Left lung (tissue), 10 donors: Measurements from ENCODE around the gene ST6GALNAC6. TPM values are rescaled to one million over a fixed set of nuclear protein-coding genes. Genes with fewer than 3 reads are reported as not detected.

Experiments
- ATAC-seq: fragments of 200-7000 bp; cut with Tn5 transposase; one replicate; pipeline ENCODE4 v1.9.1; 2020; ENCODE audit warnings: moderate library complexity
- DNase-seq, 4 donors: peaks; one replicate each; pipeline ENCODE4 v3.0.0-alpha.2; 2013 to 2020
- H3K27ac ChIP-seq, 2 donors: fragments of 200-600 bp; sonication (generic) in 1 of 2; one replicate each; pipeline versions ENCODE4 v1.5.0 to v1.8.0; 2020 to 2021
- H3K27me3 ChIP-seq, 2 donors: fragments of 200-600 bp; sonication (generic) in 1 of 2; one replicate each; pipeline versions ENCODE4 v1.5.0 to v1.8.0; 2020 to 2021
- H3K36me3 ChIP-seq, 2 donors: fragments of 200-600 bp; sonication (generic) in 1 of 2; one replicate each; pipeline versions ENCODE4 v1.5.0 to v1.8.0; 2020 to 2021
- H3K4me1 ChIP-seq, 2 donors: fragments of 200-600 bp; one replicate each; pipeline ENCODE4 v1.8.0; 2021
- H3K4me3 ChIP-seq, 2 donors: fragments of 200-600 bp; sonication (generic) in 1 of 2; one replicate each; pipeline versions ENCODE4 v1.5.0 to v1.8.0; 2020 to 2021; ENCODE audit warnings: mild to moderate bottlenecking in 1 of 2
- H3K9me3 ChIP-seq, 2 donors: fragments of 200-600 bp; sonication (generic) in 1 of 2; one replicate each; pipeline versions ENCODE4 v1.5.0 to v1.8.0; 2020 to 2021
- CTCF ChIP-seq, 2 donors: fragments of 200-600 bp; sonication (generic) in 1 of 2; IDR thresholded peaks; one replicate each; pipeline versions ENCODE4 v1.5.0 to v1.8.0; 2021; ENCODE audit warnings: antibody characterized with exemption in 2 of 2
- intact Hi-C, 2 donors: fragments of 100-400 bp; cut with DNase I; formaldehyde crosslinking; loops; one replicate each; pipeline versions ENCODE4 v1.11.2 to v1.14.2; 2022
- polyA plus RNA-seq, 6 donors: library from polyadenylated mRNA; unstranded; fragments of 120-200 nt; gene quantifications; one replicate each; pipeline ENCODE4 v1.2.1, GENCODE V29; 2013; ENCODE audit not compliant: insufficient read length in 6 of 6
- total RNA-seq, 2 donors: library from RNA; stranded (reverse); fragmentation: NEBNext Ultra II Directional; extraction: Animal tissue kit (Norgen Biotek cat#: 25700); gene quantifications; one replicate each; pipeline ENCODE4 v1.2.1, GENCODE V29; 2021
- donor health status: DM: no; HTN: yes; CAD: no.
- donor health status: DM: no; HTN: no; CAD: no.

Gene ST6GALNAC6
- total and polyA plus RNA-seq, 8 donors, result 43.5 to 57.0 (median 48.6) TPM

GRCh38 chr9:127918183-127919107 lies 19.0 kb upstream of the ST6GALNAC6 start:
- peaks cover 0 to 3% of the 10 kb centered on the region in 2 donors for H3K27me3 ChIP-seq
- intact Hi-C loops, result no loop called here
- TF ChIP-seq CTCF (IDR thresholded peaks at IDR 0.05), result no peak
- DNase-seq, result peak in 1 of 4 donors; percentile 64
- no peak for ATAC-seq
- no peaks in the 10 kb centered on the region for H3K36me3 ChIP-seq
- peaks cover 37 to 75% of the 10 kb centered on the region in 2 donors for H3K4me1 ChIP-seq
- peak overlapping the region; percentile 61 to 67 for H3K27ac ChIP-seq
- H3K4me3 ChIP-seq, result no peak overlapping the region
- H3K9me3 ChIP-seq, result no peaks in the 10 kb centered on the region

- DNase-seq (no peak), ATAC-seq (no peak)
- Histone ChIP-seq H3K27ac (peak overlapping the region in 1 of 2 donors; percentile 67), H3K4me1 (peaks cover 37 to 76% of the 10 kb centered on the region in 2 donors), H3K9me3 (no peaks in the 10 kb centered on the region), H3K4me3 (peak overlapping the region in 1 of 2 donors; percentile 78), H3K36me3 (peaks cover 0 to under 1% of the 10 kb centered on the region in 2 donors), H3K27me3 (peaks cover 0 to 3% of the 10 kb centered on the region in 2 donors)
- intact Hi-C loops, result no loop called here
- no peak for TF ChIP-seq CTCF (IDR thresholded peaks at IDR 0.05)
These were observed 18.2 kb upstream of the ST6GALNAC6 start for GRCh38 chr9:127917603-127918002.

GRCh38 chr9:127916720-127917581 lies 17.5 kb upstream of the ST6GALNAC6 start, which contains the start of gene ST6GALNAC4:
Gene ST6GALNAC4, minus strand, starts transcription at chr9:127917041. Its CDS starts 622 bp downstream, at chr9:127916419.
- peaks cover 0 to 7% of the 10 kb centered on the region in 2 donors for H3K36me3 ChIP-seq
- intact Hi-C loops, result no loop called here
- TF ChIP-seq CTCF (IDR thresholded peaks at IDR 0.05), result no peak
- H3K4me3 ChIP-seq, result peak within 1 kb of the TSS; percentile 56 to 78
- peak; percentile 84 to 99 (median 96) for DNase-seq
- H3K27ac ChIP-seq, result peak within 1 kb of the TSS; percentile 33 to 67
- peaks cover 40 to 81% of the 10 kb centered on the region in 2 donors for H3K4me1 ChIP-seq
- ATAC-seq, result peak; percentile 85
- no peaks in the 10 kb centered on the region for H3K9me3 ChIP-seq
- peaks cover 0 to 2% of the 10 kb centered on the region in 2 donors for H3K27me3 ChIP-seq

- peak; percentile 0 for ATAC-seq
- DNase-seq, result no peak
- H3K27me3 ChIP-seq, result no peaks in the 10 kb centered on the region
- intact Hi-C loops, result no loop called here
- H3K27ac ChIP-seq, result peak overlapping the region; percentile 33 to 60
- TF ChIP-seq CTCF (IDR thresholded peaks at IDR 0.05), result no peak
- H3K9me3 ChIP-seq, result no peaks in the 10 kb centered on the region
- peaks cover 0 to 16% of the 10 kb centered on the region in 2 donors for H3K36me3 ChIP-seq
- H3K4me3 ChIP-seq, result peak overlapping the region; percentile 56 to 78
- H3K4me1 ChIP-seq, result peaks cover 40 to 77% of the 10 kb centered on the region in 2 donors
These were observed 16.7 kb upstream of the ST6GALNAC6 start for GRCh38 chr9:127915801-127916719.
